ENCODE measurements around the gene KRT77. TPM values are rescaled to one million over a fixed set of nuclear protein-coding genes. Genes with fewer than 3 reads are reported as not detected.
A peak's percentile ranks its signal among the peaks of the same experiment; 100 is the strongest.

Gene KRT77
- total RNA-seq, 3 donors from 2014 or later: not detected

- Histone ChIP-seq H3K4me1 (ENCODE audit: low read depth) (peaks cover 6% of the 10 kb centered on the region), H3K9me3 (no peaks in the 10 kb centered on the region), H3K36me3 (ENCODE audit: low read depth) (no peaks in the 10 kb centered on the region), H3K4me3 (no peak overlapping the region)
- peak; percentile 72 for ATAC-seq
- intact Hi-C loops (cut with DNase I, micrococcal nuclease): no loop called here
- DNase-seq: peak in 1 of 3 donors; percentile 38
- TF ChIP-seq, protein P1, sequence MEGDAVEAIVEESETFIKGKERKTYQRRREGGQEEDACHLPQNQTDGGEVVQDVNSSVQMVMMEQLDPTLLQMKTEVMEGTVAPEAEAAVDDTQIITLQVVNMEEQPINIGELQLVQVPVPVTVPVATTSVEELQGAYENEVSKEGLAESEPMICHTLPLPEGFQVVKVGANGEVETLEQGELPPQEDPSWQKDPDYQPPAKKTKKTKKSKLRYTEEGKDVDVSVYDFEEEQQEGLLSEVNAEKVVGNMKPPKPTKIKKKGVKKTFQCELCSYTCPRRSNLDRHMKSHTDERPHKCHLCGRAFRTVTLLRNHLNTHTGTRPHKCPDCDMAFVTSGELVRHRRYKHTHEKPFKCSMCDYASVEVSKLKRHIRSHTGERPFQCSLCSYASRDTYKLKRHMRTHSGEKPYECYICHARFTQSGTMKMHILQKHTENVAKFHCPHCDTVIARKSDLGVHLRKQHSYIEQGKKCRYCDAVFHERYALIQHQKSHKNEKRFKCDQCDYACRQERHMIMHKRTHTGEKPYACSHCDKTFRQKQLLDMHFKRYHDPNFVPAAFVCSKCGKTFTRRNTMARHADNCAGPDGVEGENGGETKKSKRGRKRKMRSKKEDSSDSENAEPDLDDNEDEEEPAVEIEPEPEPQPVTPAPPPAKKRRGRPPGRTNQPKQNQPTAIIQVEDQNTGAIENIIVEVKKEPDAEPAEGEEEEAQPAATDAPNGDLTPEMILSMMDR (IDR thresholded peaks at IDR 0.05): no peak
Observed at GRCh38 chr12:52650520-52651081, 52.7 kb downstream of the KRT77 start.

DNA sequence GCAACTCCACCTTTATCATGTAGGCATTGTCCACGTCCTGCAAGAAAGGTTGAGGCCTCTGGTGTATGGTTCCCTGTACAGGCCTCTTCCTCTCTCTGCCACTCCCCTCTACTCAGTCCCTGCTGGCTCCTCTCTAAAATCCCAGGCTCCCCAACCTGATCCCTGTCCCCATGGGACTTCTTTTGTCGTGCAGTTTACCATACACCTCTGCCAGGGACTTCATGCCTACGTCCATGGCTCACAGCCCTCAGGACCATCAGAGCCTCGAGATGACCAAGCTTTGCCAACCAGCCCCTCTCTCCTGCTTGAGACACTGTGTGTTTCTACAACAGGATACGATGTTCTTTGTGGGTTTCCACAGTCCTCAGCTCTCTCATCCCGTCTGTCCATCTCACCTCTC, 54.3 kb downstream of the KRT77 start:
- no peaks in the 10 kb centered on the region for H3K9me3 ChIP-seq
- intact Hi-C loops (cut with DNase I, micrococcal nuclease): no loop called here
- TF ChIP-seq, protein P1 (IDR thresholded peaks at IDR 0.05): no peak
- no peaks in the 10 kb centered on the region for H3K36me3 ChIP-seq (ENCODE audit: low read depth)
- ATAC-seq (no peak), DNase-seq (no peak)
- peaks cover 6% of the 10 kb centered on the region for H3K4me1 ChIP-seq (ENCODE audit: low read depth)
- no peak overlapping the region for H3K4me3 ChIP-seq

DNA sequence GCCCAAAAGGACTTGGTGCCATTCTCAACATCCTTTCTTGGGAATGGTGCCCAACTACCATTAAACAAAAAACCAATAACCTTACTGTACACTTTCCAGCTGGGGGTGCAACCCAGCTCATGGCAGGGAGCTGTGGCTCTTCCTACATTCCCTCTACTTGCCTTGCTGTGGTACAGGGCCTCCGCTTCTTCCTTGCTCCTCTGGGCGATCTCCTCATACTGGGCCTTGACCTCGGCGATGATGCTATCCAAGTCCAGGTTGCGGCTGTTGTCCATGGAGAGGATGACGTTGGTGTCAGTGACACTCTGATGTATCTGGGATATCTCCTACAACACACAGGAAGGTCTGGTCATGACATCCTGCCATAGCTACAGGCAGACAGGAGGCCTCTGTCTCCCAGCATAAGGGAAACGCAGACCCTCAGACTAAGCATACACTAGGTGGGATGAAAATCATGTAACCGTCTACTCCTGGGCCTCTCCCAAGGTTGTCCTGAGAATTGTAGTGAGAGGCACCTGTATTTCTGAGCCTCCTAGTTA, 55.2 kb downstream of the KRT77 start:
- DNase-seq (no peak), ATAC-seq (no peak)
- no peak overlapping the region for H3K4me3 ChIP-seq
- H3K9me3 ChIP-seq: no peaks in the 10 kb centered on the region
- TF ChIP-seq, protein P1 (IDR thresholded peaks at IDR 0.05): no peak
- peaks cover 6% of the 10 kb centered on the region for H3K4me1 ChIP-seq (ENCODE audit: low read depth)
- H3K36me3 ChIP-seq (ENCODE audit: low read depth): no peaks in the 10 kb centered on the region
- intact Hi-C loops (cut with DNase I, micrococcal nuclease): no loop called here

- intact Hi-C loops (cut with DNase I, micrococcal nuclease): no loop called here
- TF ChIP-seq, protein P1 (IDR thresholded peaks at IDR 0.05): no peak
Observed at GRCh38 chr12:52647601-52648000, 55.7 kb downstream of the KRT77 start.

DNA sequence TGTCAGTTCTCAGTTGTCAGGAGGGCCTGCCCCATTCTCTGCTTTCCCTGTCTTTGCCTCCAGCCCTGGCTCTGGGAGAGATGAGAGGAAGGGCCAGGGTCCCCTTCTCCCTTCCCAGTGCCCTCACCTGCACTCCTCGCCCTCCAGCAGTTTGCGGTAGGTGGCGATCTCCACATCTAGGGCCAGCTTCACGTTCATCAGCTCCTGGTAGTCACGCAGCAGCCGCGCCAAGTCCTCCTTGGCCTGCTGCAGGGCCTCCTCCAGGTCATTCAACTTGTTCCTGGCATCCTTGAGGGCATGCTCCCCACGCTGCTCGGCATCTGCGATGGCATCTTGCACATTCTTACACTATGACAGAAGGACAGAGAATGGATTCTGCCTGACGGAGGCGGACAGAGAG, 56.7 kb downstream of the KRT77 start:
- no peak overlapping the region for H3K4me3 ChIP-seq
- H3K4me1 ChIP-seq (ENCODE audit: low read depth): peaks cover 6% of the 10 kb centered on the region
- no peaks in the 10 kb centered on the region for H3K9me3 ChIP-seq
- ATAC-seq (no peak), DNase-seq (no peak)
- TF ChIP-seq, protein P1 (IDR thresholded peaks at IDR 0.05): no peak
- intact Hi-C loops (cut with DNase I, micrococcal nuclease): no loop called here
- H3K36me3 ChIP-seq (ENCODE audit: low read depth): no peaks in the 10 kb centered on the region

More at GRCh38 chr12:52647601-52648000, 55.7 kb downstream of the KRT77 start:
- peaks cover 6% of the 10 kb centered on the region for H3K4me1 ChIP-seq (ENCODE audit: low read depth)
- H3K4me3 ChIP-seq: no peak overlapping the region
- H3K36me3 ChIP-seq (ENCODE audit: low read depth): no peaks in the 10 kb centered on the region
- DNase-seq (no peak), ATAC-seq (no peak)
- no peaks in the 10 kb centered on the region for H3K9me3 ChIP-seq

Measured in mucosa of descending colon (tissue), 3 donors.